Epithelial cell of esophagus (primary cell): ENCODE measurements around the gene CCDC197.

Experiments used
- DNase-seq: peaks from one replicate; pipeline ENCODE4 v3.0.0; 2010; ENCODE audit warnings: low read depth
- H3K4me3 ChIP-seq: 2 replicates; pipeline ENCODE4 v1.5.1; 2011; ENCODE audit warnings: mild to moderate bottlenecking, low read length, control low read depth
- TF ChIP-seq, protein P1 (sequence below): IDR thresholded peaks from 2 replicates; pipeline ENCODE4 v1.5.1; 2011; ENCODE audit warnings: low read depth, mild to moderate bottlenecking, low read length, control low read depth, inconsistent platforms; ENCODE audit not compliant: insufficient read depth; ENCODE audit errors: missing control alignments

The CCDC197 gene

GRCh38 chr14:93967637-93968250 is 29.4 kb upstream of the CCDC197 start:
- H3K4me3 ChIP-seq: no peak overlapping the region
- TF ChIP-seq, protein P1, sequence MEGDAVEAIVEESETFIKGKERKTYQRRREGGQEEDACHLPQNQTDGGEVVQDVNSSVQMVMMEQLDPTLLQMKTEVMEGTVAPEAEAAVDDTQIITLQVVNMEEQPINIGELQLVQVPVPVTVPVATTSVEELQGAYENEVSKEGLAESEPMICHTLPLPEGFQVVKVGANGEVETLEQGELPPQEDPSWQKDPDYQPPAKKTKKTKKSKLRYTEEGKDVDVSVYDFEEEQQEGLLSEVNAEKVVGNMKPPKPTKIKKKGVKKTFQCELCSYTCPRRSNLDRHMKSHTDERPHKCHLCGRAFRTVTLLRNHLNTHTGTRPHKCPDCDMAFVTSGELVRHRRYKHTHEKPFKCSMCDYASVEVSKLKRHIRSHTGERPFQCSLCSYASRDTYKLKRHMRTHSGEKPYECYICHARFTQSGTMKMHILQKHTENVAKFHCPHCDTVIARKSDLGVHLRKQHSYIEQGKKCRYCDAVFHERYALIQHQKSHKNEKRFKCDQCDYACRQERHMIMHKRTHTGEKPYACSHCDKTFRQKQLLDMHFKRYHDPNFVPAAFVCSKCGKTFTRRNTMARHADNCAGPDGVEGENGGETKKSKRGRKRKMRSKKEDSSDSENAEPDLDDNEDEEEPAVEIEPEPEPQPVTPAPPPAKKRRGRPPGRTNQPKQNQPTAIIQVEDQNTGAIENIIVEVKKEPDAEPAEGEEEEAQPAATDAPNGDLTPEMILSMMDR: no peak
- no peak for DNase-seq

DNA sequence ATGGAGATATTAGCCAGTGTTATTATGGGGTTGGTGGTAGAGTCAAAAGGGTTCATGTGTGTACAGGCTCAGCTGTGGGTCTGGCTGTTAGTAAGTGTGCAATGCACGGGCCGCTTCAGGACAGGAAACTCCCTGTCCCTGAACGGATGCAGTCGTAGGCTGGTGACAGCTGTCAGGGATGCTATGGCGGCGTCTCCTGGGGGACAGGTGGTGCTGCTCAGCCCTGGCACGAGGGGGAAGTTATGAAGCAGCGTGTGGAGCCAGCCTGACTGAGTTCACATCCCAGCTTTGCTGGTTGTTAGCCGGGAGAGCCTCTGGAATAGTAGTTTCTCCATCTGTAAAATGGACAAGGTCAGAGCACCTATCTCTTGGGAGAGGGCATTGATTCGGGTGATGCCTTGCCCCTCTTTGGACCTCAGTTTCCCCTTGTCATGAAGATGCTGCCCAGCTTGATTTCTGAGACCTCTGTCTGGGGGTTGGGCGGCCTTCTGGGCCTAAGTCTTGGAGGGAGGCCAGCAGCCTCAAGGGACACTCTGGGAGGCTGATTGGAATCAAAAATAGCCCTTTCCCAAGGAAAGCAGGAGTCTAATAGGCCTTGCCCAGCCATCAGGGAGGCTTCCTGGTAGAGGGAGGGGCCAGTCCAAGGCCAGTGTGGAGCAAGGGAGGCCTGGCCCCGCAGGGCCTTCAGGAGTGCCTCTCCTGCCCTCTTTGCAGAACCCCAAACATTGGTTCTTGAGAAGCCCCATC is 27.8 kb upstream of the CCDC197 start:
- TF ChIP-seq, protein P1: no peak

DNA sequence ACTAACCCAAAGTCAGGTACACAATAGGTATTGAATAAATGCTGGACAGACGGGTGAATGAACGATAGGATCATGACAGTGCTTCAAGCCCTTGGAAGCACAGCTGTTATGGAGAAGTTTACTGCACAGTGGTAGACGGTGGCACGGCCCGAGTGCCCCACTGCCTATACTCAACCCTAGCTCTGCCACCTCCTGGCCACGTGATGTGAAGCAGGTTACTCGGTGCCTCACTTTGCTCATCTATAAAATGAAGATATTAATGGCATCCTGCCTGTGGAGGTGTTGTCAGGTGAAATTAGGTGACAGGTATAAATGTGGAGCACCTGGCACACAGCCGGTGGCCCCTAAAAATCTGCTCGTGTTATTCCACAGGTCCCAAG is 26.5 kb upstream of the CCDC197 start:
- TF ChIP-seq, protein P1: peak; percentile 46
- no peak overlapping the region for H3K4me3 ChIP-seq
- DNase-seq: peak; percentile 46

More for the DNA sequence above, 27.8 kb upstream of the CCDC197 start:
- DNase-seq: no peak
- no peak overlapping the region for H3K4me3 ChIP-seq

GRCh38 chr14:93970965-93971634 is 26.0 kb upstream of the CCDC197 start:
- no peak overlapping the region for H3K4me3 ChIP-seq
- TF ChIP-seq, protein P1: no peak
- no peak for DNase-seq

GRCh38 chr14:93971635-93972027 is 25.5 kb upstream of the CCDC197 start:
- TF ChIP-seq, protein P1: no peak
- no peak for DNase-seq
- no peak overlapping the region for H3K4me3 ChIP-seq

DNA sequence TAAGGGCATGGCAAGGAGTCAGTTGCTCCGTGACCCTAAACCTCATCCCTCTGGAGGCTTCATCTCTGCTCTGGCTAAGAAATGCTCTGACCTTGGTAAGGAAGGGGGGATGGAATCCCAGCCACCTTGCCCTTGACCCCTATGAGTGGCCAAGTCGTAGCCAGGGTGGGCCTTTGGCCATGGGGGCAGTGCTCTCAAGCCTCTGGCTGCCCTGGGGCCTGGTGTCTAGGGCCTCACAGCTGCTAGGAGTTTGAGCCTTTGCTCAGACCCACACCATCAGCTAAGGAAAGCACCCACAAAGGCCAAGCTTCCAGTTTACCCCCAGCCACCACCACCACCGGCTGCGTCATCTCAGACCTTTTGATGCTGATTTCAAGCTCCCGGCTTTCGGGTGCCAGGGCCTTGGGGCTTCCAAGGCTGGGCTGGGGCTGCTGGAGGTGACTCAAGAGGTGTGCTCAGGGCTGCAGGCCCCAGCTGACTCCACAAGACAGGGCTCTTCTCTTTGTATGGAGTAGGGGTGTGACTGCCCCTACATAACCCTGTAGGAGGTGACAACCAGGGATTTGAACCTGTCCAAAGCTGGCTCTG is 24.4 kb upstream of the CCDC197 start:
- no peak overlapping the region for H3K4me3 ChIP-seq
- TF ChIP-seq, protein P1: no peak
- no peak for DNase-seq
